Effector CD4-positive, alpha-beta T cell (primary cell): ENCODE results near the gene TRPM2.
A peak's percentile ranks its signal among the peaks of the same experiment; 100 is the strongest.

Experiments
- DNase-seq: peaks from one replicate; pipeline ENCODE4 v3.0.0-alpha.2; 2020

TRPM2 gene

DNA sequence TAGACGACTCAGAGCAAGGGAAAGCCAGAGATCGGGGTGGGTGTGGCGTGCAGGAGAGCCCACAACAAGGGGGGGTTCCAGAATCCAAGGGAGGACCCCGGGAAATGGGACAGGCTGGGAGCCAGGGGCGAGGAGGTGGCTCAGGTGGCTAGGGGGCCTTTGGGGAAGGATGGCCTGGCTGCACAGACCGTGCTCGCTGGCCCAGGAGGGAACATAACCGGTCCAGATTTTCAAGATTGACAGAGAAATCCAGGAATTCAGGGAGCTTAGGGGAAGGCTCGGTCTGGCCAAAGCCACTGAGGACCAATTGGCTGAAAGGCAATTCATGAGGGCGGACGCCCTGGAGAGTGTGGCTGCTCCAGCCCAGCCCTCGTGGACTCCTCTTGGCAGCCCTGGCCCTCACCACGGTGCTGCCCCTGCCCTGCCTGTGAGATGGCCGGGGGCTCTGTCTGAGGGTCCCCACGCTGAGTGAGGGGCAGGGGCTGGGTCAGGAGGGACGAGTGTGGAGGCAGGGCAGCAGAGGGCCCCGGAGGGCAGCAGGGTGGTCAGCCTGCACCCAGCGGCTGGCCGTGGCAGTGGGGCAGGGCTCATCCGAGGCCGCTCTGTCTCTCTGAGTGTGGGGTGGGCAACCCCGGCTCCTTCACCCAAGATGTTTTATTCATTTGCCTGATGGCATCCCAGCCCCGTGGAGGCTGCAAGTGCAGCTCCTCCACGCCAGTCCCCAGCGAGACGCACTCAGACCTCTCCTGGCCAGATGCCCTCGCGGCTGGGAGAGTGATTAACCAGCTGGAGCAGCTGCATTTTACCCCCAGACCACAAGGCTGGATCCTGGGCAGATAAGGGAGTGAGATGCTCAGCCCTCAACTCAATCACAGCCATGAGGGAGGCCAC, 96.3 kb downstream of the TRPM2 start:
- DNase-seq = no peak

DNA sequence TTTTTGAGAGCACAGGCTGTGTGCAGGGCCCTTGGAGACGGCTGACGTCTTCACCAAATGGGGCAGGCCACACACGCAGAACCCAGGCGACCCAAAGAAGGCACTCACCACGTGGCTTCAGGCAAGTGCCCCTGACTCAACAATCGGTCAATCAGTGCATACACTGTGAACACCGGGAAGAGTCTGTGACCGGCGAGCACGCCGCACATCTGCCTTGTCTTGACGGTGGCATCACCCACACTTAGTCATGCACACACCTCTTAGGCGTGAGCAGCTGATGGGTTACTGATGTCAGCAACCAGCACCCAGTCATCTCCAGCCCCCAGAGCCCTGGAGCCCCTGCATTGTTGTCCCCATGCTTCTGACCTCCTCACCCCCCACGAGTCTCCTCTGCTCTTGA, 97.0 kb downstream of the TRPM2 start:
- no peak for DNase-seq

DNA sequence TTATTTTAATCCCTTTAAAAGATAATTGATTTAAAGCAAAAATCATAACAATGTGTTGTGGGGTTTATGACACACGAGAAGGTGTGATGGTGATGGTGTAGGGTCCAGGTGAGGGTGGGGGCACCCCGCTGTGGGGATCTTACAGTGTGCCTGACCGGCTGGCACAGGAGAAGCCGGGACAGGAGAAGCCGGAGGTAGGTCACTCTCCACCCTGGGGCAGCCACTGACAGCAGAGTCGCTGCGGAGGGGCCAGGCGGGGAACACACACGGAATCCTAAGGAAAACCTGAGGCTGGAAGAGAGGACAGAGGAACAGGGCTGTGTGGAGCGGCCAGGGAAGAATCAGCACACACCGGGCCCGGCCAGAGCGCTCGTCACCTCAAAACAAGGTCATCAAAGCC, 97.6 kb downstream of the TRPM2 start:
- no peak for DNase-seq

GRCh38 chr21:44453120-44453519, 99.7 kb downstream of the TRPM2 start:
- no peak for DNase-seq

DNA sequence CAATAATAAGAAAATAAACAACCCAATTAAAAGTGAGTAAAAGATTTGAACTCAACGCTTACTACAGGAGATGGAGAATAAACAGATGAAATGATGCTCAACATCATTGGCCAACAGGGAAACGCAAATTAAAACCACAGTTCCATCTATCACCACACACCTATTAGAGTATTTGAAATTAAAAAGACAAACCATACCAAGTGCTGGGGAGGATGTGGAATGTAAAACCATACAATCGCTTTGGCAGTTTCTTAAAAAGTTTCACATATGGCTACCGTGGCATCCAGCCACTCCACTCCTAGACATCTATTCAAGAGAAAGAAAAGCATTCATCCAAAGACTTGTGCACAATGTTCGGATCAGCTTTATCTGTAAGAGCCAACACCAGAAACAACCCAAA, 100.6 kb downstream of the TRPM2 start:
- DNase-seq = no peak

- peak; percentile 77 for DNase-seq
These were observed 101.5 kb downstream of the TRPM2 start, which contains the start of gene LRRC3 for GRCh38 chr21:44454747-44455523. LRRC3 (plus strand) TSS chr21:44455510; CDS start chr21:44456645, 1,135 bp downstream.

- no peak for DNase-seq
These were observed 102.2 kb downstream of the TRPM2 start for GRCh38 chr21:44455524-44456213.

DNA sequence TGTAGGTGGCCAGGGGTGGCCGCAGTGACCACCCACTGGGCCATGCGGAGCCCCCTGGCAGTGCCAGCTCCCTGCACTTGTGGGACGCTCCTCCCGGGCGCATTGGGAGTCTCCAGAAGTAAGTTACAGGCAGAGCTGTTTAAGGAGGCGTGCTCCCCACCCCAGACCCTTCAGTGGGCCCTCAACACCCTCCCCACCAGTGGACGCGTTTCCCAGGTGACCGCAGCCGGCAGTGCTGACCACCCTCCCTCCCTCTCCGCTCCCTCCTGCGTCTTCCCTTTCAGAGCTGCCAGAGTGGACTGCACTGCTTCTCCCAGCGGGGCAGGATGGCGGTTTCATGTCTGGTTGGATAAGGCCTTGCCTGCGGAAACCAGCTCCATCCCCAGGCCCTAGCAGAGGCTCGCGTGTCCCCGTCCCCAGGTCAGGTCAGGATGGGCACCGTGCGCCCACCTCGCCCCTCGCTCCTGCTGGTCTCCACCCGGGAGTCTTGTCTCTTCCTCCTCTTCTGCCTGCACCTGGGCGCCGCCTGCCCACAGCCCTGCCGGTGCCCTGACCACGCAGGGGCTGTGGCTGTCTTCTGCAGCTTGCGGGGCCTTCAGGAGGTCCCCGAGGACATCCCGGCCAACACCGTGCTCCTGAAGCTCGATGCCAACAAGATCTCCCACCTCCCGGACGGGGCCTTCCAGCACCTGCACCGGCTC, 102.9 kb downstream of the TRPM2 start:
- no peak for DNase-seq

GRCh38 chr21:44456915-44457736, 103.7 kb downstream of the TRPM2 start:
- DNase-seq = no peak

DNA sequence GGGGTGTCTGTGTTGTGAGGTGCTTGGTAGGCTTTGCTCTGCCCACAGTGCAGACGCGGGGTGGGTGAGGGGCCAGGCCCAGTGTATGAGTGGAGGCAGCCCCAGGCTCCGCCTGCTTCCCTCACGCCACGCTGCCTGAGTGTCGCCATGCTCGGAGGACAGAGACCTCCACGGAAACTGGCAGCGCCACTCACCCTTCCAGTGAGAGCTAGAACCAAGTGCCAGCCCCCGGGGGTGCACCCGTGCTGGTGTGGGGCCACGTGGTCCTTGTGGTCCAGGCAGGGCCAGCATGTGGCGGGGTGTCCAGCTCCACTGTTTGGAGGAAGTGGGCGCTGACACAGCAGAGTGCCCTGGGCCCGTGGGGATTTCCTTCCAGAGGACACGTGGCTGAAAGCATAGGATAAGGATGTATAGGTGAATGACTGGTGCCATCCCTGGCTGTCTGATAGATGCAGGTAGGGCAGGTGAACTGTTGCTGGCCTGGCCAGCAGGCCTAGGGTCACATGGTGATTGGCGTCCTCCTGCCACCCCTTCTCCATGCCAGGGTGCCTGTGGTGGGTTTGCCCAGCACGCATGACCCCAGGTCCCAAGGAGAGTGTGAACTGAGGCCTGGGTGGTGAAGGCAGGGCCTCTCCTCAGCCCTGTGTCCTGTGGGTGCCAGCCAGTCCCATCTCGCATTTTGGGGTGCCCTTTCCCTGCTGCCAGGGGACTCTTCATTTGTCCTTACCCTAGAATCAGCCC, 105.7 kb downstream of the TRPM2 start:
- DNase-seq = no peak

DNA sequence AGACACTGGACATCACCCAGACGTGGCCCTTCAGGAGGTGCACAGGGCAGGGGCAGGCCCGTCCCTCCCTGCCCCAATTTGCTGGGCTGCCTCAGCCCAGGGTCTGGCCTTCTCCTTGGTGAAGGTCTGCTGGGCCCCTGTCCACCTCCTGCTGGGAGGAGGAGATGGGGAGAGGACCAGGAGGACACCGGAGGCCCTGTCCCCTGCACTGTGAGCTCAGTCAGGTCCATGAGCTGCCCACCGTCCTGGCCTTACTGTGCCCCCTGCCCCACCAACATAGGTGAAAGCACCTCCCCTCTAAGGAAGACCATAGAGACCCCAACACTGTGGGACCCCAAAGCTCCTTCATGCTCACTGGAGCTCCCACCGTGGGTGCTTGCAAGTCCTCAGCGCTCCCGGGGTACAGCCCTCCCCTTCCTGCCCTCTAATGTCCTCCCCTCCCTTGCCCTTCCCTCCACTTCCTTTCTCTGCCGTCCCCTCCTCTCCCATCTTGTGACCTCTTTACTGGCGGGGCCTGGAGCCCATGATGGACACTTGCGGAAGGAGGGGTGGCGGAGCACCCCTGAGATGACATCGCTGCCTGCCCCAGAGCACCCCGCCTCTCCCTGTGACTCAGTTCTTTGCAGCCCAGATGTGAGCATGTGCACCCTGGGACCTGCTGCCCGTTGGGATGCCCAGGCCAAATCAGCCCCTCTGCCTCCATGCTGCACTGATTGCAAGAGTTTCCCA, 106.5 kb downstream of the TRPM2 start:
- DNase-seq = no peak

DNA sequence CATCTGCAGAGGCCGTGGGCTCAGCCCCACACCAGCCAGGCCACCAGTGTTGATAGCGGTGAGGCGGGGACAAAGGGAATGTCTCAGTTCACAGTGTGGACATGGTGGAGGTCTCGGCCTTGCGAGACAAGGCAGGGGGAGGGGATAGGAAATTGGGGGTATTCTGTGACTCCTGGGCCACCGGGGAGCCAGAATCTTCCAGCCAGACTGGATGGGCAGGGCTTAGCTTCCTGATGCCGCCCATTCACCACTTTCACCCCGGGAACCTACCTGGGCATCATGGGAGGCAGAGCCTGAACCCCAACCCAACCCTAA, 107.0 kb downstream of the TRPM2 start:
- DNase-seq = no peak

DNA sequence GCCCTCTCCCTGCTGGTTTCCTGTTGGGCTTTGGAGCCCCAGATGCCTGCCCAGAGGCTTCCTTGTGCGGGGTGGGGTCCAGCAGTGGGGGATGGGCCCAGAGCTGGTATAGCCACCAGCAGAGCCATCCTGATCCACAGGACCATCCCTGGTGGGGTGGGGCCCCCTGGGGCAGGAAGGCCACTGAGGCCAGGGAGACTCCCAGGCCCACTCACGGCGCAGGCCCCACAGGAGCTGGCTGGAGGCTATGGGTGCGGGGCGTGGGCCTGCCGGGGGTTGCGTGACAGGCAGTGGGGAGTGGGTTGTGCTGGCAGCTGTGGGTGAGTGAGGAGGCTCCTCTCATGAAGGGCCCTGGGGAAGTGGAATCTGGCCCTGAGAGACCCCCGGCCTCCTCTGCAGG, 107.6 kb downstream of the TRPM2 start:
- no peak for DNase-seq

DNA sequence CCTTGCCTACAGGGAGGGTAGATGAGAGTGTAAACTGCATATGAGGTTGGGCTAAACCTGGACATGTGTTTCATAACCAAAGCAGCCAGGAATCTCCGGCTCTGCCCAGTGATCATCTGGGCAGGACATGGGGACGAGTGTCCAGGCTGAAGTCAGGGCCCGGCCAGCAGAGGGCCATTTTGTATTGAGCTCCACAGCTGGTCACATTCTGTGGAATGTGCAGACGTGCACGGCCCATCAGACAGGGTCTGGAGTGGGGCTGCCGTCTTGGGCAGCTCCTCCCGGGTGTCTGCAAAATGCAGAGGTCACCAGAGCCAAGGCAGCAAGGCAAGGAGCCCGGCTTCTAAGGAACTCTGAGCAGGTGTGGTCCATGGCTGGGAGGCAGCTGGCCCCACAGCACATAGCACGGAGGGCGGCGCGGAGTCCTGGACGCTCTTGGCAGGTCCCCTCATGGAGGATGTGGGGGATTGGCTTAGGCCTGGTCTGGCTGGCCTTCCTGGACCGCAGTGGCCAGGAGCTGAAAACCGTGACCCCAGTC, 108.1 kb downstream of the TRPM2 start:
- DNase-seq = no peak

- no peak for DNase-seq
These were observed 108.8 kb downstream of the TRPM2 start for GRCh38 chr21:44462086-44462833.

DNA sequence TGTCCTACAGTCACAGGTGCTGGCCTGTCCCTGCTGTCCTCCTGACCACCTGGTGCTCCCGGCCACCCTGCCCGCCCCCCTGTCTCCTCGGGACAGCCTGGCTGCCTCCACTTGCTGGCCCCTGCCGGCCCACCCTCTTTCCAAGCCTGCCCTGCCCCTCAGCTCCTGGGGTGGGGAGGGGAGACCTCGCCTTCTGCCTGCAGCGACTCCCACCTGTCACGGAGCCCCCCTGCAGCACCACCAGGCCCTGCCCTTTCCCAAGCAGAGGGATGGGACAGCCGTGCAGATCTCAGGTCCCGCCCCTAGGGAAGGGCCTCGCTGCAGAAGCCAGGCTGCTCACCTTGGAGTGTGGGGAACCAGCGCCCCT, 109.4 kb downstream of the TRPM2 start:
- DNase-seq = no peak

- DNase-seq = no peak
These were observed 110.3 kb downstream of the TRPM2 start for GRCh38 chr21:44463724-44464123.

DNA sequence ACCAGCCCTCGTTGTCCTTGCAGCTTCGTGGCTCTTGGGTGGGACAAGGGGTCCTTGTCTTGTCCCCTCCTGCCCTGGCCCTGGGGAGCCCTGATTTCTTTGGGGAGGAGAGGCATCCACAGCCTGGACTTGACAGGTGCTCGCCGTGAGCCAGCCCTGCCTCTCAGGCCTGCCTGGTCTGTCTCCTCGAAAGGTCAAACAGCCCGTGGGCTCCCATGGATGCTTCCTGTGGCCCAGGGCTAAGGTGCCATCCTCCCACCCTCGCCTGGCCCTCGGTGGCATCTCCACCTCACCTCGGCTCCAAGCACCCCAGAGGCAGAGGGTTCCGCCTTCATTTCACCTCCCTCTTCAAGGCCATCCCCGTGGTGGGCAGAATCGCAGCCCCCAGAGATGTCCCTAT, 110.9 kb downstream of the TRPM2 start:
- no peak for DNase-seq

GRCh38 chr21:44466351-44466954, 113.0 kb downstream of the TRPM2 start:
- no peak for DNase-seq
